ENCODE results near the gene RAB6D. TPM values are rescaled to one million over a fixed set of nuclear protein-coding genes. Genes with fewer than 3 reads are reported as not detected.
"Not testable (repeated sequence)": the region's sequence is repeated elsewhere in the genome, so short reads cannot be mapped to it uniquely, and the experiment has no call there.

Gene RAB6D
- total RNA-seq, 1 donor = under 0.01 TPM

GRCh38 chr2:131369954-131370353, 6.0 kb upstream of the RAB6D start:
- DNase-seq (ENCODE audit: low read depth) = no peak
- no peak for TF ChIP-seq CTCF (IDR thresholded peaks at IDR 0.05; ENCODE audit: insufficient read depth, low read depth, low read length)
- no peak overlapping the region for H3K4me3 ChIP-seq (ENCODE audit: low read depth, low read length)

GRCh38 chr2:131368493-131369066, 4.6 kb upstream of the RAB6D start:
- DNase-seq (ENCODE audit: low read depth); H3K4me3 ChIP-seq (ENCODE audit: low read depth, low read length): not testable (repeated sequence)

- TF ChIP-seq CTCF (IDR thresholded peaks at IDR 0.05; ENCODE audit: insufficient read depth, low read depth, low read length) = no peak
- no peak for DNase-seq (ENCODE audit: low read depth)
- H3K4me3 ChIP-seq (ENCODE audit: low read depth, low read length) = no peak overlapping the region
Observed at GRCh38 chr2:131367352-131367751, 3.4 kb upstream of the RAB6D start.

GRCh38 chr2:131366643-131367042, 2.7 kb upstream of the RAB6D start:
- H3K4me3 ChIP-seq (ENCODE audit: low read depth, low read length) = no peak overlapping the region
- DNase-seq (ENCODE audit: low read depth) = no peak
- TF ChIP-seq CTCF (IDR thresholded peaks at IDR 0.05; ENCODE audit: insufficient read depth, low read depth, low read length) = no peak

GRCh38 chr2:131365452-131365851, 1.5 kb upstream of the RAB6D start:
- H3K4me3 ChIP-seq (ENCODE audit: low read depth, low read length) = no peak overlapping the region
- no peak for TF ChIP-seq CTCF (IDR thresholded peaks at IDR 0.05; ENCODE audit: insufficient read depth, low read depth, low read length)
- DNase-seq (ENCODE audit: low read depth) = no peak

- H3K4me3 ChIP-seq (ENCODE audit: low read depth, low read length); DNase-seq (ENCODE audit: low read depth): not testable (repeated sequence)
Observed at GRCh38 chr2:131363213-131363612, 755 bp downstream of the RAB6D start.

GRCh38 chr2:131361773-131362172, 2.2 kb downstream of the RAB6D start:
- H3K4me3 ChIP-seq (ENCODE audit: low read depth, low read length); DNase-seq (ENCODE audit: low read depth): not testable (repeated sequence)

- not testable (repeated sequence) for H3K4me3 ChIP-seq (ENCODE audit: low read depth, low read length); DNase-seq (ENCODE audit: low read depth)
Observed at GRCh38 chr2:131353167-131353697, 10.7 kb downstream of the RAB6D start.

- DNase-seq (ENCODE audit: low read depth) = no peak
- H3K4me3 ChIP-seq (ENCODE audit: low read depth, low read length) = no peak overlapping the region
- no peak for TF ChIP-seq CTCF (IDR thresholded peaks at IDR 0.05; ENCODE audit: insufficient read depth, low read depth, low read length)
Observed at GRCh38 chr2:131349021-131349420, 14.9 kb downstream of the RAB6D start.

- not testable (repeated sequence) for H3K4me3 ChIP-seq (ENCODE audit: low read depth, low read length); DNase-seq (ENCODE audit: low read depth)
Observed at GRCh38 chr2:131347035-131347434, 16.9 kb downstream of the RAB6D start.

- DNase-seq (ENCODE audit: low read depth); H3K4me3 ChIP-seq (ENCODE audit: low read depth, low read length): not testable (repeated sequence)
Observed at GRCh38 chr2:131339307-131339706, 24.7 kb downstream of the RAB6D start.

Data from fibroblast of villous mesenchyme (primary cell).